HL-60 (cell line): ENCODE measurements around the gene SFXN3.

Source experiments
- CTCF ChIP-seq: IDR thresholded peaks from one replicate; pipeline ENCODE4 v1.5.1; 2011; ENCODE audit warnings: low read length, control low read depth, inconsistent platforms; ENCODE audit not compliant: insufficient read depth
- POLR2AphosphoS5 ChIP-seq: IDR thresholded peaks from 2 replicates; pipeline ENCODE4 v1.6.1; 2012; ENCODE audit warnings: low read depth
- SPI1 ChIP-seq: IDR thresholded peaks from 2 replicates; pipeline ENCODE4 v1.6.1; 2012; ENCODE audit warnings: low read depth, mild to moderate bottlenecking, borderline replicate concordance
- TF ChIP-seq, protein P1 (sequence below): IDR thresholded peaks from 2 replicates; pipeline ENCODE4 v1.6.1; 2012; ENCODE audit warnings: low read depth; ENCODE audit not compliant: insufficient replicate concordance

DNA sequence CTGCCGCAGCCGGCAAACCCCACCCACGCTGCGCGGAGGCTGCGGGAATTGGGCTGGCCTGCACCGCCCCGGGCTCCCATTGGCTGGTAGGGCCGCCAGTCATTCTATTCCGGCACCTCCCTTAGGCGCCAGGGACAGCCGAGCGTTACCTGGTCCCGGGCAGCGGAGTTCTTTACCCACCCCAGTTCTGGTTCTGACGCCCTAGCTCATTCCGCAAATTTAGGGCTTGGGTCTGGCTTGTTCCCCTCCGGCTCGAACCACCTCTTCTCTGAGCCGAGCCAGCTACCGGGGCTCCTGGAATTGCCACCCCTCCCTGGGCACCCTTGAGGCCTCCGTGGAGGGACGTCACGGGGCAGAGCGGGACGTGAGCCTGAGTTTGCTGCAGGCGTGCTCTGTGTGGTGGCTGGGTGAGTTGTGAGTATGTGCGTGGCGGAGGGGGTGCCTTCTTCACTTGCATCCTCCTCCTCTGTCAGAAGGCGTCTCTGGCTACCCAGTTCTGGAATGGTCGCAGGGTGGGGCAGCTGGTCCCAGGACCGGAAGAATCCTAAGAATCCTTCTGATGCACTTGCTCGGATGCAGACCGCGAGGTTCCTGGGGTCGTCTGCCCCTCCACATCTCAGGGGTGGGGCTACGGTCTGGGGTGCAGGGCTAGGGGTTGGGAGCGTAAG lies at the start of gene SFXN3, which contains the start of gene PDZD7:
- TF ChIP-seq CTCF (no peak), POLR2AphosphoS5 (no peak), SPI1 (no peak)
- TF ChIP-seq, protein P1, sequence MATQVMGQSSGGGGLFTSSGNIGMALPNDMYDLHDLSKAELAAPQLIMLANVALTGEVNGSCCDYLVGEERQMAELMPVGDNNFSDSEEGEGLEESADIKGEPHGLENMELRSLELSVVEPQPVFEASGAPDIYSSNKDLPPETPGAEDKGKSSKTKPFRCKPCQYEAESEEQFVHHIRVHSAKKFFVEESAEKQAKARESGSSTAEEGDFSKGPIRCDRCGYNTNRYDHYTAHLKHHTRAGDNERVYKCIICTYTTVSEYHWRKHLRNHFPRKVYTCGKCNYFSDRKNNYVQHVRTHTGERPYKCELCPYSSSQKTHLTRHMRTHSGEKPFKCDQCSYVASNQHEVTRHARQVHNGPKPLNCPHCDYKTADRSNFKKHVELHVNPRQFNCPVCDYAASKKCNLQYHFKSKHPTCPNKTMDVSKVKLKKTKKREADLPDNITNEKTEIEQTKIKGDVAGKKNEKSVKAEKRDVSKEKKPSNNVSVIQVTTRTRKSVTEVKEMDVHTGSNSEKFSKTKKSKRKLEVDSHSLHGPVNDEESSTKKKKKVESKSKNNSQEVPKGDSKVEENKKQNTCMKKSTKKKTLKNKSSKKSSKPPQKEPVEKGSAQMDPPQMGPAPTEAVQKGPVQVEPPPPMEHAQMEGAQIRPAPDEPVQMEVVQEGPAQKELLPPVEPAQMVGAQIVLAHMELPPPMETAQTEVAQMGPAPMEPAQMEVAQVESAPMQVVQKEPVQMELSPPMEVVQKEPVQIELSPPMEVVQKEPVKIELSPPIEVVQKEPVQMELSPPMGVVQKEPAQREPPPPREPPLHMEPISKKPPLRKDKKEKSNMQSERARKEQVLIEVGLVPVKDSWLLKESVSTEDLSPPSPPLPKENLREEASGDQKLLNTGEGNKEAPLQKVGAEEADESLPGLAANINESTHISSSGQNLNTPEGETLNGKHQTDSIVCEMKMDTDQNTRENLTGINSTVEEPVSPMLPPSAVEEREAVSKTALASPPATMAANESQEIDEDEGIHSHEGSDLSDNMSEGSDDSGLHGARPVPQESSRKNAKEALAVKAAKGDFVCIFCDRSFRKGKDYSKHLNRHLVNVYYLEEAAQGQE, result no peak
